Measurements from ENCODE around the gene TCF4.

TCF4 gene

GRCh38 chr18:55488473-55488872 lies 99.5 kb downstream of the TCF4 start:
- CTCF ChIA-PET = interaction anchor here (0.5 to 0.7 kb wide), 2 partner anchors 10 to 543 kb away, joined by 3 read pairs; no protein-coding TSS in a partner anchor

More at GRCh38 chr18:55488473-55488872, 99.5 kb downstream of the TCF4 start:
- Histone ChIP-seq H3K27ac (ENCODE audit: extremely low read depth, low read depth, low read length) (no peak overlapping the region), H3K9me3 (ENCODE audit: control insufficient read depth, insufficient read depth, low read depth, low read length) (no peaks in the 10 kb centered on the region), H3K4me3 (ENCODE audit: low read depth, low read length) (no peak overlapping the region), H3K36me3 (ENCODE audit: control insufficient read depth in 2 of 2, insufficient read depth in 1 of 2, low read length in 2 of 2) (no peaks in the 10 kb centered on the region), H3K4me1 (ENCODE audit: control insufficient read depth, insufficient read depth, low read length) (peaks cover 25% of the 10 kb centered on the region)
- TF ChIP-seq GLIS2 (tag by site-specific recombination; IDR thresholded peaks at IDR 0.05) (no peak), ZNF76 (tag by site-specific recombination; IDR thresholded peaks at IDR 0.05; ENCODE audit: borderline replicate concordance, low read depth) (no peak), MZF1 (tag by site-specific recombination; IDR thresholded peaks at IDR 0.05; ENCODE audit: borderline replicate concordance) (no peak), ZNF449 (tag by site-specific recombination; IDR thresholded peaks at IDR 0.05) (no peak), ZNF221 (tag by site-specific recombination; IDR thresholded peaks at IDR 0.05; ENCODE audit: borderline replicate concordance) (no peak), ZNF558 (tag by site-specific recombination; IDR thresholded peaks at IDR 0.05) (no peak), ZNF514 (tag by site-specific recombination; IDR thresholded peaks at IDR 0.05) (no peak), ZNF248 (tag by site-specific recombination; IDR thresholded peaks at IDR 0.05) (no peak), ZBTB49 (tag by site-specific recombination; IDR thresholded peaks at IDR 0.05; ENCODE audit: low read depth) (no peak), PRDM6 (tag by site-specific recombination; IDR thresholded peaks at IDR 0.05) (no peak), SALL2 (tag by site-specific recombination; IDR thresholded peaks at IDR 0.05; ENCODE audit: borderline replicate concordance) (no peak), ZNF169 (tag by site-specific recombination; IDR thresholded peaks at IDR 0.05) (no peak), ZNF626 (tag by site-specific recombination; IDR thresholded peaks at IDR 0.05) (no peak), ZNF394 (tag by site-specific recombination; IDR thresholded peaks at IDR 0.05; ENCODE audit: borderline replicate concordance) (no peak), ZBTB6 (tag by site-specific recombination; IDR thresholded peaks at IDR 0.05) (no peak), ZNF837 (tag by site-specific recombination; IDR thresholded peaks at IDR 0.05) (no peak), EGR2 (tag by site-specific recombination; IDR thresholded peaks at IDR 0.05; ENCODE audit: low read depth) (no peak), ELK4 (IDR thresholded peaks at IDR 0.05; ENCODE audit: borderline replicate concordance, low read depth, low read length) (no peak)
- POLR2A ChIA-PET = no interaction called here
